Measurements from ENCODE around the gene FAXDC2.

FAXDC2 gene

DNA sequence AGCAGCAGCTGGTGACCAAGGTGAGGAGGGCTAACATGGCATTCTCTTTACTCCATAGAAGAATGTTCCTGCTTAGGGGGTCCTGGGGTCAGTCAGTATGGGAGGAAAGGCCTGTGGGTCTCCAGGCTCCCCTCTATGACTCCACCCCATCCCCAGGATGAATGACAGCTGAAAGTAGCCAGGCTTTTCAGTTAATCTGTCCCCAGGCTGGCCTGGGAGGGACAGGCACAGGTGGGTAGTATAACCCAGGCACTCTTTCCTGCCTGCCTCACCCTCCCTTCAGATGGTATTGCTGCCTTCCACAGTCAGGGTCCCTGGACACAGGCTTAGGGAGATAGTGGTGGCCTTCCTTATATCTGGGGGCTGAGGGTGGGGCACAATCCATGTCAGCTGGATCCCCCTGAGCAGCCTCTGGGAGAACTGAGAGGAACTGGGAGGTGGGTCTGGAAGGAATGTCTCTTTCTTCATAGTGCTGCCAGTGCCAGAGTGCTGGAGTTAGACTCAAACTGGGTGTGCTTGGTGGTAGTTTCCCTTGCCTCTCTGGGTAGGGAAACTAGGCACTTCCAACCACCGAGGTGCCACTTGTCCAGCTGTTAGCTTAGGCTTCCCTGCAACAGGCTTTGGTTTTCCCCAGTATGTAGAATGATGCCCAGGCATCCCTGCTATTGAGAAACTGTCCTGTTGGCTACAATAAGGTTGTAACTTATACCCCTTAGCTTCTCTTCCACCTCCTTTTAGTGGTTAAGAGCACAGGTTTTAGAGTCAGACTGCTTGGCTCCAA lies 67.4 kb downstream of the FAXDC2 start:
- no peak overlapping the region for H3K4me3 ChIP-seq (ENCODE audit: control insufficient read depth, low read depth, low read length)
- no peak for DNase-seq (ENCODE audit: low read depth)
- TF ChIP-seq, protein P1, sequence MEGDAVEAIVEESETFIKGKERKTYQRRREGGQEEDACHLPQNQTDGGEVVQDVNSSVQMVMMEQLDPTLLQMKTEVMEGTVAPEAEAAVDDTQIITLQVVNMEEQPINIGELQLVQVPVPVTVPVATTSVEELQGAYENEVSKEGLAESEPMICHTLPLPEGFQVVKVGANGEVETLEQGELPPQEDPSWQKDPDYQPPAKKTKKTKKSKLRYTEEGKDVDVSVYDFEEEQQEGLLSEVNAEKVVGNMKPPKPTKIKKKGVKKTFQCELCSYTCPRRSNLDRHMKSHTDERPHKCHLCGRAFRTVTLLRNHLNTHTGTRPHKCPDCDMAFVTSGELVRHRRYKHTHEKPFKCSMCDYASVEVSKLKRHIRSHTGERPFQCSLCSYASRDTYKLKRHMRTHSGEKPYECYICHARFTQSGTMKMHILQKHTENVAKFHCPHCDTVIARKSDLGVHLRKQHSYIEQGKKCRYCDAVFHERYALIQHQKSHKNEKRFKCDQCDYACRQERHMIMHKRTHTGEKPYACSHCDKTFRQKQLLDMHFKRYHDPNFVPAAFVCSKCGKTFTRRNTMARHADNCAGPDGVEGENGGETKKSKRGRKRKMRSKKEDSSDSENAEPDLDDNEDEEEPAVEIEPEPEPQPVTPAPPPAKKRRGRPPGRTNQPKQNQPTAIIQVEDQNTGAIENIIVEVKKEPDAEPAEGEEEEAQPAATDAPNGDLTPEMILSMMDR (conservative IDR thresholded peaks at IDR 0.05; ENCODE audit: control insufficient read depth, insufficient read depth, low read depth, low read length): no peak

DNA sequence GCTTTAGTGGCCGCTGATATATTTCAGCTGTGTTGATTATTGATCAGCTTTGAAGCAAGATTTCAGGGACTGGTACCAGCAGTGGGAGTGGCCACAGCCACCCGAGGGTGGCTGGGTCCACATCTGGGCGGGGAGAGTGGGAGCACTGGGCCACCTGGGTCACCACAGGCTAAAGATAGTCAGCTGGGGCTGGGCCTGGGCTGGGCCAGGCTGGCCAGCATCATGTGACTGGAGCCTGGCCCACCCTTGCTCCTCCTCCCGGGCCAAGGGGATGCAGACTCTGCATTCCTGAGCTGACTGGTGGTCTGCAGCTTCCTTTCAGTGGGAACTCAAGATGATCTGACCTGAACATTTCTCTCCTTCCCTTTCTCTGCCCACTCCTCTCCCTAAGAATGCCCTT lies 68.1 kb downstream of the FAXDC2 start:
- TF ChIP-seq, protein P1 (conservative IDR thresholded peaks at IDR 0.05; ENCODE audit: control insufficient read depth, insufficient read depth, low read depth, low read length): no peak
- no peak for DNase-seq (ENCODE audit: low read depth)
- H3K4me3 ChIP-seq (ENCODE audit: control insufficient read depth, low read depth, low read length): no peak overlapping the region

GRCh38 chr5:154780128-154780527 lies 70.3 kb downstream of the FAXDC2 start:
- no peak for DNase-seq (ENCODE audit: low read depth)
- TF ChIP-seq, protein P1 (conservative IDR thresholded peaks at IDR 0.05; ENCODE audit: control insufficient read depth, insufficient read depth, low read depth, low read length): no peak
- H3K4me3 ChIP-seq (ENCODE audit: control insufficient read depth, low read depth, low read length): no peak overlapping the region

- H3K4me3 ChIP-seq (ENCODE audit: control insufficient read depth, low read depth, low read length): no peak overlapping the region
- TF ChIP-seq, protein P1 (conservative IDR thresholded peaks at IDR 0.05; ENCODE audit: control insufficient read depth, insufficient read depth, low read depth, low read length): no peak
- peak; percentile 95 for DNase-seq (ENCODE audit: low read depth)
These were observed 71.3 kb downstream of the FAXDC2 start for GRCh38 chr5:154779105-154779504.

GRCh38 chr5:154778534-154778933 lies 71.9 kb downstream of the FAXDC2 start:
- DNase-seq (ENCODE audit: low read depth): no peak
- H3K4me3 ChIP-seq (ENCODE audit: control insufficient read depth, low read depth, low read length): no peak overlapping the region
- TF ChIP-seq, protein P1 (conservative IDR thresholded peaks at IDR 0.05; ENCODE audit: control insufficient read depth, insufficient read depth, low read depth, low read length): no peak

GRCh38 chr5:154776167-154776566 lies 74.2 kb downstream of the FAXDC2 start:
- TF ChIP-seq, protein P1 (conservative IDR thresholded peaks at IDR 0.05; ENCODE audit: control insufficient read depth, insufficient read depth, low read depth, low read length): no peak
- H3K4me3 ChIP-seq (ENCODE audit: control insufficient read depth, low read depth, low read length): no peak overlapping the region
- DNase-seq (ENCODE audit: low read depth): no peak

All from fibroblast of mammary gland (primary cell).